Ramos (cell line): Measurements from ENCODE around the gene WDFY3.

Experiments
- in situ Hi-C: fragments of 300-500 bp; cut with MboI; formaldehyde crosslinking; loops from one replicate; pipeline ENCODE4 v1.14.3; 2022; ENCODE audit warnings: low sequenced_read_pairs; ENCODE audit not compliant: unreplicated experiment

Gene WDFY3

GRCh38 chr4:84966382-84967242, at the start of gene WDFY3:
Gene WDFY3, minus strand, starts transcription at chr4:84966690. Its CDS starts 106,099 bp downstream, at chr4:84860591.
- in situ Hi-C loops, result no loop called here

- in situ Hi-C loops, result no loop called here
Measured at GRCh38 chr4:85005865-85006377, 39.4 kb upstream of the WDFY3 start.

- in situ Hi-C loops, result no loop called here
Measured at GRCh38 chr4:85000343-85000742, 33.9 kb upstream of the WDFY3 start.

- in situ Hi-C loops, result no loop called here
Measured at GRCh38 chr4:84995386-84995785, 28.9 kb upstream of the WDFY3 start.

GRCh38 chr4:84994280-84994679, 27.8 kb upstream of the WDFY3 start:
- in situ Hi-C loops, result no loop called here

GRCh38 chr4:84985952-84986351, 19.5 kb upstream of the WDFY3 start:
- in situ Hi-C loops, result no loop called here

DNA sequence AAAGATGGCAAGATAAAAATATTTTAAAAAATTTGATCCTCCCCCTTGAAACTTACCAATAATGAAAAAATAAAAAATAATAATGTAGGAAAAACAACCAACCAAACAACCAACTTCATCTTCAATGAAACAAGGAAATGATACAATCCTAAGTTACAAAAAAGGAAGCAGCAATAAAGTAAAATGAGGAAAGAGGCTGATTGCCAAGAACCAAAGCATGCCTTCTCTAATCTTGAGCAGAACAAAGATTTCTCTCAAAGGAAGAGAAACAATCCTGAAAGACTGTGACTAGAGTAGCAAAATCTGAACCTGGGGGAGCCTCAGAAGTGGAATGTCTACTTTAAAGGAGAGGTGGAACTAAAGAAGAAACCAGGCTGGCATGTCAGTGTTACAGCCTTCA, 10.9 kb upstream of the WDFY3 start:
- in situ Hi-C loops, result no loop called here

- in situ Hi-C loops, result no loop called here
Measured at GRCh38 chr4:84973856-84974255, 7.4 kb upstream of the WDFY3 start.

GRCh38 chr4:84971319-84971932, 4.9 kb upstream of the WDFY3 start:
- in situ Hi-C loops, result no loop called here

GRCh38 chr4:84968925-84969324, 2.4 kb upstream of the WDFY3 start:
- in situ Hi-C loops, result no loop called here

DNA sequence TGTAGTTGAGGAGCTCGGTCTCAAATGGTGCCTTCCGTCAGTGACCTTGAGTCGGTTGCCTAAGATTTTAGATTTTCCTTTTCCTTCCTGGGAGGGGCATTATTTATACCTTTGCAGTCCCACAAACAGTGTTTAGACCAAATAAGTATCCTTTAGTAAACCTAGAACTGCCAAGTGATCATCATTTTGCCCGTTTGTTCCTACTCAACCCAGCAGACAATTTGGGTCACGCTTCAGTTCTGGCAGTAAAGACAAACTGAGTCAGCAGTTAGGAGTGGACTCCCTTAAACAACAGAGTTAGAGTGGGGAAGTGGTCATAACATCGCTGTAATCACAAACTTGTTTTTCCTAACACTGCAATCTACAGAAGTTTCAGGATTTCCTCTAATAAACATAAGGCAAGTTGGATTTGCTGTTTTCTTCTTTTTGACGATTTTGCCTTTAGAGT, 777 bp upstream of the WDFY3 start:
- in situ Hi-C loops, result no loop called here

GRCh38 chr4:84965553-84966381, 723 bp downstream of the WDFY3 start:
- in situ Hi-C loops, result no loop called here

DNA sequence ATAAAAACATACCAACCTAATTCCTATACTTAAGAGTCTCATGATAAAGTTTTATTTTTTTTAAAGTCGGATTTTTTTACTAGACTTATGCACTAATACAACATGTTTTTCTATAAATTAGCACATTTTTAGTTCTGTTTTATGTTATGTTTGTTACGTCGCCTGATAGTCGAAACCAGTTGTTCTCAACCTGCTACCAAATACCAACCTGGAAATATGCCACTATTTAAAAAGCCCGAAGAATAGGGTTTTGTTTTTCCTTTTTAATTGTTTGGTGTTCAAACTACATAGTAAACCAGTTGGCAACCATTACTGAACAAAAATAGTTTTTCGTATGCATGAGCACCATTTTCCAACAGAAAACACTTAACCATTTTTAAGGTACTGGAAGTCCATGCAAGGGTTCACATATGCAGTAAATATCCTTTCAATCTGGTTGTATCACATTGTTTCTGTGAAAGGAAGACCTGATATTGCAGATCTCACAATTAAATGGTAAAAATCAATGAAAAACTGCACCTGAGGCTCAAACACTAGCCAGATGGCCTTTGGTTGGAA, 1.4 kb downstream of the WDFY3 start:
- in situ Hi-C loops, result no loop called here

GRCh38 chr4:84962102-84962501, 4.4 kb downstream of the WDFY3 start:
- in situ Hi-C loops, result no loop called here

DNA sequence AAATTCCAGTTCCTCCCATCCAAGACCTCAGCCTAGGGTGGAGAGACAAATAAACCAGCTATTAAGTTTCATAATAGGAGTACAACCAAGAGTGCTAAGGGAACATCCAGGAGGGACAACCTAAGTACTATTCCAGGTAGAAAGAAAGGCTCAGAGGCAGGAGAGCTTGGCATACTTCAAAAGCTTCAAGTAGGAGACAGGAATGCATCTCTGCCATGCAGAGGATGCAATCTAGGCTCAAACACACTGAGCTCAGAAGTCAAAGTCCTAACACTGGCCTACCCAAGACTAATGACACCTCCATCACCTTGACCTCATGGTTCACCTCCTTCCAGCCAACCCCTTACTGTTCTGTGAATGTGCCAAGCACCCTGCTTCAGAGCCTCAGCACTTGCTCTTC, 8.1 kb downstream of the WDFY3 start:
- in situ Hi-C loops, result no loop called here

DNA sequence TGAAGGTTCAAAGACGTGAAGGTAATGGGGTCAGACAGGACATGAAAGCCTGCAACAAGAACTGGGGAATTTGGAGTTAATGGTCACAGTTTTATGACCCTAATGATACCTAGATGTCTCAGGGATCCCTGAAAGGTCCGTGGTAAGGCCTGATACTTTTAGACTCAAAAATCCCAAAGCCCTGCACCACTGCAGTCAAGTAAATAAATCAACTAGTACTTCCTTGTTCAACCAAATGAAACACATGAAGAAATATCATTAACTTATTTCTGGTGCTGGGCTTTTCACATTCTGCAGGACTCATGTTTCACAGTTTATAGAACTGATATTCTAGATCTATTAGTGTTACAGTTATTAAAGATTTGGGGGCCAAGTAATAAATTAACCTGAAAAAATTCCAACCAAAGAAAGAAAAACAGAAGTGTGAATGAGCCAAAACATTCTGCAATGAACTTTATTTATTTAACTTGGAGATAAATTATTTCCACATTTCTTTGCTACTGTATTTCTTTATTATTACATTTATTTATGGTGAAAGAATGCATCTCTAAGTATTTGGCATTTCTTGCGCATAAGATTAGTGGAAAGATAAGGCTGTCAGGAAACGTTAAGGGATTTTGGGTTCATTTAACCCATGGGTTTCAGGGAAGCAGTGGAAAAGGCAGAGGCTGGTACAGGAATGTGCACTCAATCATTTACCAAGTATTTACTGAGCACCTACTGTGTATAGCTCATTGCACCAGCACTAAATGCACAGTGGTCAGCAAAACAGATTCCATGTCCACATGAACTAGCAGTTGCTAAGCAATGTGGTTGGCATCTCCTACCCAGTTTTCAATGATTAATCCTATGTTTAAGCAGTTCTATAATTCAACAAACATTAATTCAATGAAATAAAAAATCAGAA, 8.7 kb downstream of the WDFY3 start:
- in situ Hi-C loops, result no loop called here

- in situ Hi-C loops, result no loop called here
Measured at GRCh38 chr4:84956014-84956413, 10.5 kb downstream of the WDFY3 start.

- in situ Hi-C loops, result no loop called here
Measured at GRCh38 chr4:84954982-84955567, 11.4 kb downstream of the WDFY3 start.

DNA sequence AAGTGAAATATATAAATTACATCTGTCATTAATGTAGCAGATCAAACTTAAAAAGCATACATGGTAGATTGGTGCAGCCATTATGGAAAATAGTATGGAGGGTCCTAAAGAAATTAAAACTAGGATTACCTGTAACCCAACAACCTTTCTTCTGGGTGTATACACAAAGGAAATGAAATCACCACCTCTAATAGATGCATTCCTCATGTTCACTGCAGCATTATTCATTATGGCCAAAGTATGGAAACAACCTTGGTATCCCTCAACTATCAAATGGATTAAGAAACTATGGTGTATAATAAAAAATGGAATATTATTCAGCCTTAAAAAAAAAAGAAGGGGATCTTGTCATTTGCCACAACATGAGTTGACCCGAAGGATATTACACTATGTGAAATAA, 13.7 kb downstream of the WDFY3 start:
- in situ Hi-C loops, result no loop called here
